Liver (tissue), 9 donors: ENCODE results near the gene HOATZ. TPM values are rescaled to one million over a fixed set of nuclear protein-coding genes. Genes with fewer than 3 reads are reported as not detected.

Experiments
- DNase-seq: peaks from one replicate; pipeline ENCODE4 v3.0.0-alpha.2; 2017; ENCODE audit warnings: low spot score
- H3K27ac ChIP-seq, 2 donors: one replicate each; pipeline ENCODE4 v1.7.0; 2013; ENCODE audit warnings: inconsistent platforms in 2 of 2, low read length in 2 of 2, control low read depth in 1 of 2, low read depth in 1 of 2, mild to moderate bottlenecking in 1 of 2
- H3K27me3 ChIP-seq, 4 donors: one replicate each; pipeline versions ENCODE4 v1.6.1 to v1.7.0; 2013; ENCODE audit warnings: low read length in 3 of 4, inconsistent platforms in 1 of 4, mild to moderate bottlenecking in 1 of 4, moderate library complexity in 1 of 4; ENCODE audit not compliant: control insufficient read depth in 4 of 4, insufficient read depth in 4 of 4
- H3K36me3 ChIP-seq, 4 donors: one replicate each; pipeline versions ENCODE4 v1.6.1 to v1.7.0; 2013; ENCODE audit warnings: low read length in 3 of 4, mild to moderate bottlenecking in 3 of 4, low read depth in 1 of 4, moderate library complexity in 1 of 4; ENCODE audit not compliant: control insufficient read depth in 4 of 4, insufficient read depth in 3 of 4
- H3K4me1 ChIP-seq, 4 donors: one replicate each; pipeline versions ENCODE4 v1.6.1 to v1.7.0; 2013; ENCODE audit warnings: low read length in 3 of 4, mild to moderate bottlenecking in 3 of 4, moderate library complexity in 1 of 4; ENCODE audit not compliant: control insufficient read depth in 4 of 4, insufficient read depth in 4 of 4
- H3K4me3 ChIP-seq, 3 donors: one replicate each; pipeline versions ENCODE4 v1.6.1 to v1.7.0; 2013; ENCODE audit warnings: low read length in 3 of 3, control low read depth in 1 of 3, low read depth in 1 of 3, mild to moderate bottlenecking in 1 of 3
- H3K9ac ChIP-seq, 2 donors: one replicate each; pipeline ENCODE4 v1.7.0; 2013; ENCODE audit warnings: low read length in 2 of 2, mild to moderate bottlenecking in 2 of 2, moderate library complexity in 2 of 2, control low read depth in 1 of 2, low read depth in 1 of 2
- H3K9me3 ChIP-seq, 4 donors: one replicate each; pipeline versions ENCODE4 v1.6.1 to v1.7.0; 2013; ENCODE audit warnings: low read length in 3 of 4; ENCODE audit not compliant: control insufficient read depth in 4 of 4
- CTCF ChIP-seq: fragments of 150-350 bp; IDR thresholded peaks from 2 replicates; pipeline ENCODE4 v1.5.1; 2017; ENCODE audit warnings: improper control_type of control experiment, low read depth, low read length; ENCODE audit not compliant: missing input control
- FOXA1 ChIP-seq: IDR thresholded peaks from 2 replicates; pipeline ENCODE4 v1.6.1; 2016; ENCODE audit warnings: antibody characterized with exemption
- GABPA ChIP-seq, 2 donors: IDR thresholded peaks in 1 of 2; conservative IDR thresholded peaks in 1 of 2; 2 replicates each; pipeline ENCODE4 v1.6.1; 2016; ENCODE audit warnings: antibody characterized with exemption in 2 of 2, mild to moderate bottlenecking in 1 of 2, moderate library complexity in 1 of 2
- HNF4A ChIP-seq, 2 donors: conservative IDR thresholded peaks; 2 replicates each; pipeline ENCODE4 v1.6.1; 2016; ENCODE audit warnings: antibody characterized with exemption in 2 of 2, mild to moderate bottlenecking in 2 of 2
- HNF4G ChIP-seq: IDR thresholded peaks from 2 replicates; pipeline ENCODE4 v1.6.1; 2016; ENCODE audit warnings: antibody characterized with exemption
- JUND ChIP-seq, 2 donors: IDR thresholded peaks; 2 replicates each; pipeline ENCODE4 v1.6.1; 2016; ENCODE audit warnings: antibody characterized with exemption in 2 of 2
- MAX ChIP-seq: IDR thresholded peaks from 2 replicates; pipeline ENCODE4 v1.6.1; 2016; ENCODE audit warnings: antibody characterized with exemption
- NR2F2 ChIP-seq: IDR thresholded peaks from 2 replicates; pipeline ENCODE4 v1.6.1; 2016; ENCODE audit warnings: antibody characterized with exemption
- RAD21 ChIP-seq, 2 donors: IDR thresholded peaks; 2 replicates each; pipeline ENCODE4 v1.6.1; 2016; ENCODE audit warnings: antibody characterized with exemption in 2 of 2, mild to moderate bottlenecking in 2 of 2
- REST ChIP-seq: IDR thresholded peaks from 2 replicates; pipeline ENCODE4 v1.6.1; 2016; ENCODE audit warnings: antibody characterized with exemption, mild to moderate bottlenecking
- RXRA ChIP-seq, 2 donors: IDR thresholded peaks; 2 replicates each; pipeline ENCODE4 v1.6.1; 2017 to 2018; ENCODE audit warnings: antibody characterized with exemption in 2 of 2, mild to moderate bottlenecking in 1 of 2
- SP1 ChIP-seq: IDR thresholded peaks from 2 replicates; pipeline ENCODE4 v1.6.1; 2018; ENCODE audit warnings: antibody characterized with exemption, mild to moderate bottlenecking
- ZBTB33 ChIP-seq: IDR thresholded peaks from 2 replicates; pipeline ENCODE4 v1.6.1; 2016; ENCODE audit warnings: antibody characterized with exemption
- WGBS: extraction: QIAGEN DNeasy Blood & Tissue Kit; methylation state at CpG from one replicate; pipeline ENCODE4 v1.1.7; 2013; 5-methylcytosine and 5-hydroxymethylcytosine counted together
- polyA plus RNA-seq, 2 donors: library from polyadenylated mRNA; stranded (reverse) in 1 of 2; unstranded in 1 of 2; fragments of 200-250 nt in 1 of 2; fragments of >200 nt in 1 of 2; fragmentation: Nextera tagmentation in 1 of 2; extraction: Ambion mirVana in 1 of 2; gene quantifications; one replicate each; pipeline versions ENCODE4 v1.2.1 to v1.2.3, GENCODE V29; 2013 to 2015
- total RNA-seq, 2 donors: library from RNA; depleted of rRNA; stranded (reverse); fragments of >200 nt; gene quantifications; one replicate each; pipeline ENCODE4 v1.2.3, GENCODE V29; 2014
- donor health status: healthy.
- donor health status: healthy.
- donor health status: healthy.
- donor health status: healthy.
- donor health status: healthy.

HOATZ gene
- total and polyA plus RNA-seq, 4 donors, result not detected

GRCh38 chr11:111520560-111520959 is 6.0 kb downstream of the HOATZ start:
- Histone ChIP-seq H3K4me3 (no peak overlapping the region), H3K4me1 (no peaks in the 10 kb centered on the region), H3K27me3 (no peaks in the 10 kb centered on the region), H3K9ac (no peak overlapping the region), H3K9me3 (no peaks in the 10 kb centered on the region), H3K36me3 (no peaks in the 10 kb centered on the region), H3K27ac (no peak overlapping the region)
- no peak for DNase-seq
- 97% methylated on average over 2 of the region's 2 CpGs for WGBS
- no peak for TF ChIP-seq RAD21 (IDR thresholded peaks at IDR 0.05)
- no peak for TF ChIP-seq FOXA1
- TF ChIP-seq REST, result no peak
- no peak for TF ChIP-seq RXRA (IDR thresholded peaks at IDR 0.05)

- Histone ChIP-seq H3K27me3 (no peaks in the 10 kb centered on the region), H3K4me3 (no peak overlapping the region), H3K9me3 (no peaks in the 10 kb centered on the region), H3K9ac (no peak overlapping the region), H3K4me1 (no peaks in the 10 kb centered on the region), H3K36me3 (no peaks in the 10 kb centered on the region), H3K27ac (no peak overlapping the region)
- TF ChIP-seq CTCF (no peak), RAD21 (IDR thresholded peaks at IDR 0.05) (no peak), JUND (IDR thresholded peaks at IDR 0.05) (no peak), MAX (no peak), HNF4A (conservative IDR thresholded peaks at IDR 0.05) (no peak), FOXA1 (no peak), ZBTB33 (no peak)
- DNase-seq, result no peak
- whole genome bisulfite sequencing, result 82% methylated on average over 2 of the region's 2 CpGs
These were observed 6.6 kb downstream of the HOATZ start for GRCh38 chr11:111521135-111521534.

- Histone ChIP-seq H3K9ac (no peak overlapping the region), H3K36me3 (no peaks in the 10 kb centered on the region), H3K27me3 (no peaks in the 10 kb centered on the region), H3K4me3 (no peak overlapping the region), H3K9me3 (no peaks in the 10 kb centered on the region), H3K4me1 (no peaks in the 10 kb centered on the region), H3K27ac (no peak overlapping the region)
- 84% methylated on average over 5 of the region's 5 CpGs for WGBS
- DNase-seq, result no peak
- no peak for TF ChIP-seq NR2F2
- TF ChIP-seq HNF4A (conservative IDR thresholded peaks at IDR 0.05), result no peak
- no peak for TF ChIP-seq RXRA (IDR thresholded peaks at IDR 0.05)
- TF ChIP-seq SP1, result no peak
- no peak for TF ChIP-seq HNF4G
- no peak for TF ChIP-seq FOXA1
- no peak for TF ChIP-seq GABPA (IDR thresholded peaks at IDR 0.05 in 1 of 2, conservative IDR thresholded peaks at IDR 0.05 in 1 of 2)
- no peak for TF ChIP-seq MAX
These were observed 7.8 kb downstream of the HOATZ start for GRCh38 chr11:111522426-111522825.
